Stimulated activated CD8-positive, alpha-beta memory T cell treated with anti-CD3 and anti-CD28 coated beads, Interleukin-4, amount 100 ng/mL, for 24 hours (primary cell): ENCODE measurements around the gene PPP2R5A.
"Not testable (repeated sequence)": the region's sequence is repeated elsewhere in the genome, so short reads cannot be mapped to it uniquely, and the experiment has no call there.

Experiments
- DNase-seq: peaks from one replicate; pipeline ENCODE4 v3.0.0-alpha.2; 2020; ENCODE audit warnings: low read depth

Gene PPP2R5A

GRCh38 chr1:212355230-212355969, 70.2 kb downstream of the PPP2R5A start:
- no peak for DNase-seq

GRCh38 chr1:212359794-212360479, 74.7 kb downstream of the PPP2R5A start:
- no peak for DNase-seq

GRCh38 chr1:212364985-212365384, 79.8 kb downstream of the PPP2R5A start:
- DNase-seq, result no peak

GRCh38 chr1:212366901-212367300, 81.7 kb downstream of the PPP2R5A start:
- DNase-seq, result no peak

GRCh38 chr1:212367474-212368072, 82.4 kb downstream of the PPP2R5A start:
- no peak for DNase-seq

- DNase-seq, result peak; percentile 13
Observed at GRCh38 chr1:212368073-212368484, 82.9 kb downstream of the PPP2R5A start.

- no peak for DNase-seq
Observed at GRCh38 chr1:212375986-212376385, 90.8 kb downstream of the PPP2R5A start.

GRCh38 chr1:212377644-212378043, 92.4 kb downstream of the PPP2R5A start:
- no peak for DNase-seq

GRCh38 chr1:212379366-212379765, 94.2 kb downstream of the PPP2R5A start:
- DNase-seq, result no peak

- no peak for DNase-seq
Observed at GRCh38 chr1:212381397-212382035, 96.3 kb downstream of the PPP2R5A start.

GRCh38 chr1:212386029-212386428, 100.8 kb downstream of the PPP2R5A start:
- DNase-seq, result no peak

GRCh38 chr1:212388985-212389716, 103.9 kb downstream of the PPP2R5A start:
- DNase-seq, result no peak

GRCh38 chr1:212395678-212396437, 110.6 kb downstream of the PPP2R5A start:
- DNase-seq, result not testable (repeated sequence)

- DNase-seq, result no peak
Observed at GRCh38 chr1:212396638-212397037, 111.4 kb downstream of the PPP2R5A start.

GRCh38 chr1:212397171-212397570, 112.0 kb downstream of the PPP2R5A start:
- DNase-seq, result no peak

GRCh38 chr1:212401042-212401441, 115.8 kb downstream of the PPP2R5A start:
- no peak for DNase-seq

- no peak for DNase-seq
Observed at GRCh38 chr1:212401838-212402582, 116.8 kb downstream of the PPP2R5A start.

GRCh38 chr1:212402666-212403321, 117.6 kb downstream of the PPP2R5A start:
- DNase-seq, result no peak

- no peak for DNase-seq
Observed at GRCh38 chr1:212410231-212410820, 125.1 kb downstream of the PPP2R5A start.
